ENCODE results near the gene SEMG2.
A peak's percentile ranks its signal among the peaks of the same experiment; 100 is the strongest.

The SEMG2 gene, protein sequence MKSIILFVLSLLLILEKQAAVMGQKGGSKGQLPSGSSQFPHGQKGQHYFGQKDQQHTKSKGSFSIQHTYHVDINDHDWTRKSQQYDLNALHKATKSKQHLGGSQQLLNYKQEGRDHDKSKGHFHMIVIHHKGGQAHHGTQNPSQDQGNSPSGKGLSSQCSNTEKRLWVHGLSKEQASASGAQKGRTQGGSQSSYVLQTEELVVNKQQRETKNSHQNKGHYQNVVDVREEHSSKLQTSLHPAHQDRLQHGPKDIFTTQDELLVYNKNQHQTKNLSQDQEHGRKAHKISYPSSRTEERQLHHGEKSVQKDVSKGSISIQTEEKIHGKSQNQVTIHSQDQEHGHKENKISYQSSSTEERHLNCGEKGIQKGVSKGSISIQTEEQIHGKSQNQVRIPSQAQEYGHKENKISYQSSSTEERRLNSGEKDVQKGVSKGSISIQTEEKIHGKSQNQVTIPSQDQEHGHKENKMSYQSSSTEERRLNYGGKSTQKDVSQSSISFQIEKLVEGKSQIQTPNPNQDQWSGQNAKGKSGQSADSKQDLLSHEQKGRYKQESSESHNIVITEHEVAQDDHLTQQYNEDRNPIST

DNA sequence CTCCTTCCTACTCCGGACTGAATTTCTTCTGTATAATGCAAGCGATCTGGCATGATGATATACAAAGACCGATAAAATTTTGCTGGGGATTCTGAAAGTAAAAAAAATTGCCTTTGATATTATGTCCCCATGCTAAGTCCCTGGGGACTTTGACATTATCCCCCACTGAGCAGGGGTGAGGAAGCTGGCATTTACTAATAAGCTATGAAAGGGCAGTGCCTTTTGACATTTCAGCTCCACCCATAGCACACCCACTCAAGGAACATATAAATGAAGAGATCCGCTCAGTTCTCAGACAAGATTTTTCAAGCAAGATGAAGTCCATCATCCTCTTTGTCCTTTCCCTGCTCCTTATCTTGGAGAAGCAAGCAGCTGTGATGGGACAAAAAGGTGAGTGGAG is at the start of gene SEMG2:
TSS of gene SEMG2 (plus strand) at position 298 of the 400 bp plus-strand sequence. CDS start at position 315, 17 bp downstream.
- peaks cover 63% of the 10 kb centered on the region for H3K27me3 Mint-ChIP-seq
- ATAC-seq: no peak
- H3K9me3 Mint-ChIP-seq: no peaks in the 10 kb centered on the region
- H3K36me3 Mint-ChIP-seq: no peaks in the 10 kb centered on the region
- no peak within 1 kb of the TSS for H3K27ac Mint-ChIP-seq
- H3K4me3 Mint-ChIP-seq: no peak within 1 kb of the TSS
- H3K4me1 Mint-ChIP-seq: no peaks in the 10 kb centered on the region

DNA sequence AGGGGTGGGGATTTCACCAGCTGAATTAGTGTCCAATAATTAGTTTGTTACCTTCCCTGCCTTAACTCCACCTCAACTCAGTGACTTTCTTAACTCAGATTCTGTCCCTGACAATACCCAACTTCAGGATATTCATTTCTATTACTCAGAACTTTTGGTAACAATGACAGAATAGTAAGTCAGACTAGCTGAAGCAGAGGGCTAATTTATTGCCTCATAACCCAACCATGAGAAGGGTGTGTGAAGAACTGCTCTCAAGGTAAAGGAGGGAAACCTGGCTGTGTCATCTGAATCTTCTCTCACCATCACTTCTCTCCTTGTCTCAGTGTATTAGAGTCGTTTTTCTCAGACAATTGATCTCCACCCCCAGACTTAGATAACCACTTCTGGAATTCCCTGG is 47.7 kb upstream of the SEMG2 start:
- Mint-ChIP-seq H3K4me3 (no peak overlapping the region), H3K27ac (no peak overlapping the region), H3K27me3 (peaks cover 14% of the 10 kb centered on the region), H3K36me3 (no peaks in the 10 kb centered on the region), H3K9me3 (peaks cover 4% of the 10 kb centered on the region), H3K4me1 (no peaks in the 10 kb centered on the region)
- no peak for ATAC-seq

DNA sequence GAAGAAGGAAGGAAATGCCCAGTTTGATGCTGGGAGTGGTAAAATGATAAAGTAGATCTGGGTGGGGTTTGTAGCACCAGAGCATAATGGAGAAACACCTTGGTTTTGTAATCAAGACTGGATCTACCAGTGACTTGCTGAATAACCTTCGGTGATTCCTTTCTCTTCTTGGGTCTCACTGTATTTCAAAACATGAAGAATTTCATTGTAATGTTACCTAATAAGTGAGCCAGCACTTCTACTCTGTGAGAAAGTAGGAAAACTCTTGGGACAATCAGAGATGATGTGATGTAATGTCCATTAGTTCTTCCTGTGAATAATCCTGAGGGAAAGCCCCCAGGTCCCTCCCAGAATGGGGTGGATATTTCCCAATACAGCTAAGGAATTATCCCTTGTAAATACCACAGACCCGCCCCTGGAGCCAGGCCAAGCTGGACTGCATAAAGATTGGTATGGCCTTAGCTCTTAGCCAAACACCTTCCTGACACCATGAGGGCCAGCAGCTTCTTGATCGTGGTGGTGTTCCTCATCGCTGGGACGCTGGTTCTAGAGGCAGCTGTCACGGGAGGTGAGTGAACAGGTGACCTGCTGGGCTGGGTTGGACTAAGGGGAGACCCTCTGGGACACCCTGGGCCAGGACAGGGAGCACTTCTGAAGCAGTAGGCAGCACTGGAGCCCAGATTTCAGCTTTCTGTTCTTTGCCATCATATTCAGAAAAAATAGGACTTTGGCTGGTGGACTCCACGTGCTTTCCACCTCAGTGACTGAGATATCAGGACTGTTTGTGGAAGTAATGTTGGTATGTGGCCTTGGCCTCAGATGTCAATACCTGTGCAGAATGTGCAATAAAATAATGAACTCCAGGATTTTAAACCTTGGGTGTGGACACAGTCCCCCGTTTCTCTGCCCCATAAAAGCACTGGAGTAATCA is 46.5 kb upstream of the SEMG2 start, which contains the start of gene PI3:
TSS of gene PI3 (plus strand) at position 469 of the 931 bp plus-strand sequence. CDS start at position 490, 21 bp downstream.
- Mint-ChIP-seq H3K27ac (no peak within 1 kb of the TSS), H3K27me3 (peaks cover 18% of the 10 kb centered on the region), H3K4me1 (no peaks in the 10 kb centered on the region), H3K9me3 (peaks cover 4% of the 10 kb centered on the region), H3K4me3 (no peak within 1 kb of the TSS), H3K36me3 (no peaks in the 10 kb centered on the region)
- ATAC-seq: no peak

DNA sequence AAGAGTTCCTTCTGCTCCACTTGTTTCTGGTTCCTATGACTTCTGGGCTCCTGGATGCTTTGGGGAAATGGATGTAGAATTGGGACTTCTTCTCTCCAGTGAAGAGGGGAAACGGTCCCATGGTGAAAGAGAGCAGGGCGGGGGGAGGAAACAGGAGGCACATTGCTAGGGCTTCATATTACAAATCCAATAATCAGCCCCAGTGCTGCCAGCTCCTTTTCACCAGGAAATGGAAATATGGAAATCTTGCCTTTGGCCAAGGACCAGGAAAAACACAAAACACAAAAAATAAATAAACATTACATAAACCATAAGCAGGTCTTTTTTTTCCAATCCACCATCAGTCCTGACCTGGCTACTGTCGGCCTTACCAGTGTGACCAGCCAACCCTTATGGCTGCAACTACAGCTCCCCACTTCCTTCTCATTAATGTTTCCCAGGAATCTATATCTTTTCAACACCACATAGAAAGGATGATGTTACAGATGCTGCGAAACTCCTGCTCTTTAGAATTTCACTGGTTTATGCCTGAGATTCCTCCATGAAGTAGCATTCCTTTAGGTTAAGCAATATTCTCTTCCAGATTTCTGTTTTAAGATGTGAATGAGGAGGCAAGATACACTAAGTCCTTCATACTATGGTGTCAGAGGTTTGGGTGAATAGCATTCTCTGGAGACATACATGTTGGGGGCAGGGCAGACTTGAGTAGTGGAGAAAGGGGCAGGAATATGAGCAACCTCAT is 44.5 kb upstream of the SEMG2 start:
- no peak for ATAC-seq
- H3K36me3 Mint-ChIP-seq: no peaks in the 10 kb centered on the region
- H3K4me1 Mint-ChIP-seq: no peaks in the 10 kb centered on the region
- no peaks in the 10 kb centered on the region for H3K9me3 Mint-ChIP-seq
- peaks cover 22% of the 10 kb centered on the region for H3K27me3 Mint-ChIP-seq
- H3K4me3 Mint-ChIP-seq: no peak overlapping the region
- no peak overlapping the region for H3K27ac Mint-ChIP-seq

DNA sequence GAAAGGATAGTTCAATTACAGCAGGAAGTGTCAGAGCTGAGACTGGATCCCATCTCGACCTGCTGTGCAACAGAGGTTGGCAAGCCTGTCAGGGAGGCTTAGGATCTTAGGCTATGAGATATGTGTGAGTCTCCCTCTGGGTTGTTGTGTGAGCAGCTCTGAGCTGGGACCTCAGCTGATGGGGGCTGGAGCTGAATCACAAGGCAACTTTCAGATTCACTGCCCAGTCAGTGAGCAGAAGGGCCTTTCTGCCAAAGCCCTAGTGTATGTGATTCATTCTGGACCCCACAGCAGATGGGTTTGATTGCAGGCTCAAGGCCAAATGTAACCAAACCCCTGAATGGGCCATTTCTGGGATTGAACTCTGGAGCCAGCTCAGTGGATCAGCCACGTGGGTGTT is 42.0 kb upstream of the SEMG2 start:
- Mint-ChIP-seq H3K36me3 (no peaks in the 10 kb centered on the region), H3K4me1 (no peaks in the 10 kb centered on the region), H3K27me3 (peaks cover 13% of the 10 kb centered on the region), H3K4me3 (no peak overlapping the region), H3K27ac (no peak overlapping the region), H3K9me3 (no peaks in the 10 kb centered on the region)
- no peak for ATAC-seq

DNA sequence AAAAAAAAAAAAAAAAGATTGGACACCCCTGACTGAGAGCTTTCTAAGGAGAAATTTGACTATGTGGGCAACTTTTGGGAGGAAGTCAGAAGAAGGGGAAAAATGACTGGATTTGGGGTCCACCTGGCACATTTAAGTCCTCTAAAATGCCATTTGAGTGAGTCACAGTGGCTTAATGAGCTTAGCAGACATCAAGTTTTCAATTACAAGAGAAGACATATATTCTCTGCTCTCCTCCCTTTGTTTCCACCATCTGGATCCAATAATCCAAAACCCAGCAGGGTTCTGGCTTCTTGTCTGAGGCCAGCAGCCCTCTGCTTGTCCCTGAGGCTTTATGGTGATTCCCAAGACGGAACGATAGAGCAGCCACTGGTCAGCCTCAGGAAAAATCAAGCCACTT is 39.5 kb upstream of the SEMG2 start:
- Mint-ChIP-seq H3K27ac (no peak overlapping the region), H3K9me3 (no peaks in the 10 kb centered on the region), H3K27me3 (peaks cover 8% of the 10 kb centered on the region), H3K4me3 (no peak overlapping the region), H3K4me1 (no peaks in the 10 kb centered on the region), H3K36me3 (no peaks in the 10 kb centered on the region)
- ATAC-seq: no peak

DNA sequence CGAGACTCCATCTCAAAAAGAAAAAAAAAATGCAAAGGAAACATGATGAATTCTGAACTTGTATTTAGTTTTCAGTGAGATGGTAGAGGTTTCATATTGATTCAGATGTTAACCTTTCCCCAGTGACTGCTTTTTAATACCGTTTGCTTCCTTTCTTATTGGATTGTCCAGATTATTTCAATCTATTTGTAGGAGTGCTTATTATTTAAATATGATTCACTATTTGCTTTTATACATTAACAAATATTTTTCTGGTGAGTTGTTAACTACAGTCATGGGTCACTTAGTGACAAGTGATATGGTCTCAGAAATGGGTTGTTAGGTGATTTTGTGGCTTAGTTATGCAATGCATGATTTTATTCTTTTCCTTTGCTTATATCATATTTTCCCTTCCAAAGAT is 38.1 kb upstream of the SEMG2 start:
- Mint-ChIP-seq H3K4me3 (no peak overlapping the region), H3K4me1 (no peaks in the 10 kb centered on the region), H3K27ac (no peak overlapping the region), H3K36me3 (no peaks in the 10 kb centered on the region), H3K27me3 (peaks cover 8% of the 10 kb centered on the region), H3K9me3 (no peaks in the 10 kb centered on the region)
- no peak for ATAC-seq

DNA sequence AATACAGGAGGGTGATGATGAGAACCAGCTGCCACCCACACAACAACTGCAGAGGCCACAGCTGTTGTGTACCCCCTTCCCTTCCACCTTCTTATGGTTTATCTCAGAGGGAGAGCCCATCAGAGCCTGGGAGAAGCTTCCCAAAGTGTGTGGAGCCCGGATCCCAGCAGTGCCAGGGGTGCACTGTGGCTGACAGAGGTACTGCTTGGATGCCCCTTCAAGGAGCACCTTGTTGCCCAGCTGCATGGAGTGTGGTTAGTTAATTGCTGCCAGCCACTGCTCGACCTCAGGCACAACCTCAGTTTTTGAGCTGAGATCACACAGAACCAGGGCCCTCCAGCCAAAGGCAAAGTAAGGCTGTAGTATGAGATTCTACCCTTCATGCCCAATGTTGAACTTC is 33.5 kb upstream of the SEMG2 start:
- H3K4me3 Mint-ChIP-seq: no peak overlapping the region
- H3K27me3 Mint-ChIP-seq: peaks cover 7% of the 10 kb centered on the region
- no peaks in the 10 kb centered on the region for H3K4me1 Mint-ChIP-seq
- H3K9me3 Mint-ChIP-seq: no peaks in the 10 kb centered on the region
- H3K36me3 Mint-ChIP-seq: no peaks in the 10 kb centered on the region
- ATAC-seq: peak; percentile 14
- H3K27ac Mint-ChIP-seq: no peak overlapping the region

DNA sequence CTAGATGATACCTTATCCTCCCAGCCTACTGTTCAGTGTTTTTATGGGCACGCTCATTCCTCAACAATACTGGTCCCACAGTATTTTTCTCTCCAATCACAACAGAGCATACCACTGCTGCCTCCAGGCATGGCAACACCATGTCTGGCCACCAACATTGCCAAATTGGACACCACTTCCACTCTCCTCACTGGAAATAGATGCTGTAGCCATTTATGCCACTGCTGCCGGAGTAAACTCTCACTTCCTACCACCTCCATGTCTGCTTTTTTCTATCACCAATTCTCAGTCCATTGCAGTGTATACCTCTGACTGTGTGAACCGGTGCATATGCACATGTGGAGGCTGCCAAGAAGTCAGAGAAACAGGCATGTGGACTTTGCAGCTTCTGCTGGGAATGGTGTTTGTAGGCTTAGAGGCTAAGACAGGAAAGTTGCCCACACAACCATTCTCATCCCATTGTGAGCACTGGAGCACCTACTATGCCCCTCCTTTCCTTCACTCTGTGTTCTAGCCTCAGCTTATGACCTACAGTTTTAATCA is 32.0 kb upstream of the SEMG2 start:
- no peak overlapping the region for H3K27ac Mint-ChIP-seq
- no peak for ATAC-seq
- H3K36me3 Mint-ChIP-seq: no peaks in the 10 kb centered on the region
- no peaks in the 10 kb centered on the region for H3K4me1 Mint-ChIP-seq
- H3K4me3 Mint-ChIP-seq: no peak overlapping the region
- H3K27me3 Mint-ChIP-seq: peaks cover 14% of the 10 kb centered on the region
- no peaks in the 10 kb centered on the region for H3K9me3 Mint-ChIP-seq

DNA sequence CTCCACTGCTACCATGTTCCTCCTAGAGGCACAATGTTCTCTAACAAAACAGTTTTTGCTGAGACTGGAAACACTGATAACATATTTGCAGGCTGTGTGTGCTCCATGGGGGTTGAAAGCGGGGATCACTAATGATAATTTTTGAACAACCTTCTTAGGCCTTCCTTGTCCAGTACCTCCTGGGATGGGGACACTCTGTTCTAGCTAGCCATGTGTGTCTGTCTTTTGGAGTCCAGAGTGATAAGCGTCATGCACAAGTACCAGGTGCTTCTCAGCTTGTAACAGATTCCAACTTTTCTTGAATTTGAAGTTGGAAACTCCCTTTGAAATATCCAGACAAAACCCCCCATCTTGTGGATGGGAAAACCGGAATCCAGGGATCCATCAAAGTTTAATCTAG is 31.3 kb upstream of the SEMG2 start:
- no peak for ATAC-seq
- no peak overlapping the region for H3K4me3 Mint-ChIP-seq
- H3K36me3 Mint-ChIP-seq: no peaks in the 10 kb centered on the region
- H3K27ac Mint-ChIP-seq: no peak overlapping the region
- H3K9me3 Mint-ChIP-seq: no peaks in the 10 kb centered on the region
- H3K4me1 Mint-ChIP-seq: no peaks in the 10 kb centered on the region
- H3K27me3 Mint-ChIP-seq: peaks cover 19% of the 10 kb centered on the region

DNA sequence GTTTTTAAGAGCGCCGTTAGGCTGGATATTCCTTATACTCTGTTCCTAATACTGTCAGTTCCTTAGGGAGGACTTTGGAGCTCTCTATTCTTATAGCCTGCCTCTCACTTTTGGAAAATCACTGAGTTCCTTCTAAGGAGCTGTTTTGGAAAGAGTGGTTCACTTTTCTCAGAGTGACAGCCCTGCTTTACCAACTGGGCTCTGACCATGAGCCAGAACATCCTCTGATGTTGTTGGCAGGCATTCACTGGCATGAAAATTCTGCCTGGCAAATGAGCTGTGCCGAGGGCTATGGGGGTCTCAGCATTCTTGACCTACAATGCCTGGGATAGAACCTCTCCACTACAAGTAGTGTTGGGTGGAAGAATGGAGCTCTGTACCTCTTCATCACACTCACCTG is 29.2 kb upstream of the SEMG2 start:
- Mint-ChIP-seq H3K27ac (no peak overlapping the region), H3K27me3 (peaks cover 19% of the 10 kb centered on the region), H3K4me1 (no peaks in the 10 kb centered on the region), H3K4me3 (no peak overlapping the region), H3K36me3 (no peaks in the 10 kb centered on the region), H3K9me3 (no peaks in the 10 kb centered on the region)
- no peak for ATAC-seq

DNA sequence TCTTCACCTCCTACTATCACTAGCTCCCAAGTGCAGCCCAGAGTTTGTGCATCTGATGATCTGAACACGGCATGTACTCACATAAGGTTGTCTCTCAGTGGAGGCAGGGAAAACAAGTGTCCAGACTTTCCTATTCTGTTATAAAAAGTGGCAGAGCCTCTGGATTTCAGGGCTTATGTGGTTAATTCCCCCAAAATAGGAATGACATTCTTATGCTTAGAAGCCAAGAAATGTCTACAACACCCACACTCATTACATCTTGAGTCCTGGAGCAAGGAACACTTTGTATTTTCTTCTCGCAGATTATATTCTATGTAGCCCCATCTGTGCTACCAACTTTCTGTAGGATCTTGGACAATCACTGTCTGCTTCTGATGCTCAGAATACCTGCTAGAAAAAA is 27.8 kb upstream of the SEMG2 start:
- no peaks in the 10 kb centered on the region for H3K36me3 Mint-ChIP-seq
- peaks cover 3% of the 10 kb centered on the region for H3K9me3 Mint-ChIP-seq
- H3K27ac Mint-ChIP-seq: no peak overlapping the region
- peaks cover 19% of the 10 kb centered on the region for H3K27me3 Mint-ChIP-seq
- no peaks in the 10 kb centered on the region for H3K4me1 Mint-ChIP-seq
- no peak for ATAC-seq
- H3K4me3 Mint-ChIP-seq: no peak overlapping the region

DNA sequence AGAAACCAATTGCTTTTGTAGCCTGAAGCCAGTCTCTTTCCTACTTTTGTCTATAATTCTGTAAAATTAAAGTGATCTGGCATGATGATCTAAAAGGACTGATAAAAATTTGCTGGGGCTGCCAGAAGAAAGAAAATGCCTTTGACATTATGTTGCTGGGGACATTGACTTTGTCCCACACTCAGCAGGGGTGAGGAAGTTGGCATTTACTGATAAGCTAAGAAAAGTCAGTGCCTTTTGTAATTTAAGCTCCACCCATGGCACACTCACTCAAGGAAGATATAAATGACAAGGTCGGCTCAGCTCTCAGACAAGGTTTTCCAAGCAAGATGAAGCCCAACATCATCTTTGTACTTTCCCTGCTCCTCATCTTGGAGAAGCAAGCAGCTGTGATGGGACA is 14.4 kb upstream of the SEMG2 start, which contains the start of gene SEMG1:
TSS of gene SEMG1 (plus strand) at position 309 of the 400 bp plus-strand sequence. CDS start at position 330, 21 bp downstream.
- Mint-ChIP-seq H3K9me3 (peaks cover 8% of the 10 kb centered on the region), H3K36me3 (no peaks in the 10 kb centered on the region), H3K27ac (no peak within 1 kb of the TSS), H3K27me3 (peaks cover 80% of the 10 kb centered on the region), H3K4me1 (no peaks in the 10 kb centered on the region), H3K4me3 (no peak within 1 kb of the TSS)
- ATAC-seq: no peak

DNA sequence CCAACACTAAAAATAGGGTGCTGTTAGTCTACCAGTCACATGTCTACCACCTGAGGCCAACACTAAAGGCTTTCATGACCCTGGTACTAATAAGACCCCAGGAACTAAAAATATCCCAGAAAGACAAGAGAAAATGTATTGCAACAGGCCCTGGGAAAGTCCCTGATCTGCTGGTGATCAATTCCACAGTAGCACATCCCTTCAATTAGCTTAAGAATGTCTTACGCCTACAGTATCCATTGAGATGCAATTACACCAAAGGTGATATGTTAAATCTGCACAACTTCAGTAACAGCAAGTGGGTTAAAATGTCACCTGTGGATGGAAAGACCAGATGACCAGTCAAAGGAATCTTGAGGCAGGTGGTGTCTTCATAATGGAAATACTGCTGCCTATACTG is 11.2 kb upstream of the SEMG2 start:
- ATAC-seq: no peak
- Mint-ChIP-seq H3K36me3 (no peaks in the 10 kb centered on the region), H3K9me3 (no peaks in the 10 kb centered on the region), H3K27ac (no peak overlapping the region), H3K4me1 (no peaks in the 10 kb centered on the region), H3K27me3 (peaks cover 75% of the 10 kb centered on the region), H3K4me3 (no peak overlapping the region)

Data from stimulated activated memory B cell treated with anti-CD40 and anti-IgM and Interleukin-4, amounts not matched to agents 10 μg/mL and 1 μg/mL and 100 μg/mL, for 72 hours (primary cell).